Astrocyte of the cerebellum (primary cell): ENCODE data around the gene TBCE.
A peak's percentile ranks its signal among the peaks of the same experiment; 100 is the strongest.
"Not testable (repeated sequence)": the region's sequence is repeated elsewhere in the genome, so short reads cannot be mapped to it uniquely, and the experiment has no call there.

ENCODE experiments used
- DNase-seq: peaks from one replicate; pipeline ENCODE4 v3.0.0-alpha.2; 2011; ENCODE audit warnings: low read depth
- H3K4me3 ChIP-seq: 2 replicates; pipeline ENCODE4 v1.5.1; 2011; ENCODE audit warnings: mild to moderate bottlenecking, low read depth, low read length, moderate library complexity
- in situ Hi-C: cut with HindIII; loops from 2 replicates; pipeline ENCODE4 v1.10.0; 2017; ENCODE audit warnings: low sequenced_read_pairs
- TF ChIP-seq, protein P1 (sequence below): IDR thresholded peaks from 2 replicates; pipeline ENCODE4 v1.5.1; 2012; ENCODE audit warnings: low read length, low read depth, moderate library complexity, mild to moderate bottlenecking; ENCODE audit errors: missing control alignments

Gene TBCE

DNA sequence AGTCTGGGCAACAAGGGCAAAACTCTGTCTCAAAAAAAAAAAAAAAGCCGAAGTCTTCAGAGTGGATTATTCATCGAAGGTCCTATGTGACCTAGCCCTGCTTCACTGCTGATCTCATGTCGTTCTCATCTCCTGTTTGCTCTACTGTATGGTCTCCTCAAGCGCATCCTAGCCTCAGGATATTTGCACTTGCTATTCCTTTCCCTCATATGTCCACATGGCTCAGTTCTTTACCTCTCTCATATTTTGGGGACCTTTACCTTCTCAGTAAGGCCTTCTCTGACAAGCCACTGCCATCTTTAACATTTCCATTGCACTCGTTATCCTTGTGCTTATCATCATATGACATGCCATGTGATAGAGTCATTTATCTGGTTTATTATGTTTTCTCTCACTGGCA is 2.6 kb downstream of the TBCE start:
- TF ChIP-seq, protein P1, sequence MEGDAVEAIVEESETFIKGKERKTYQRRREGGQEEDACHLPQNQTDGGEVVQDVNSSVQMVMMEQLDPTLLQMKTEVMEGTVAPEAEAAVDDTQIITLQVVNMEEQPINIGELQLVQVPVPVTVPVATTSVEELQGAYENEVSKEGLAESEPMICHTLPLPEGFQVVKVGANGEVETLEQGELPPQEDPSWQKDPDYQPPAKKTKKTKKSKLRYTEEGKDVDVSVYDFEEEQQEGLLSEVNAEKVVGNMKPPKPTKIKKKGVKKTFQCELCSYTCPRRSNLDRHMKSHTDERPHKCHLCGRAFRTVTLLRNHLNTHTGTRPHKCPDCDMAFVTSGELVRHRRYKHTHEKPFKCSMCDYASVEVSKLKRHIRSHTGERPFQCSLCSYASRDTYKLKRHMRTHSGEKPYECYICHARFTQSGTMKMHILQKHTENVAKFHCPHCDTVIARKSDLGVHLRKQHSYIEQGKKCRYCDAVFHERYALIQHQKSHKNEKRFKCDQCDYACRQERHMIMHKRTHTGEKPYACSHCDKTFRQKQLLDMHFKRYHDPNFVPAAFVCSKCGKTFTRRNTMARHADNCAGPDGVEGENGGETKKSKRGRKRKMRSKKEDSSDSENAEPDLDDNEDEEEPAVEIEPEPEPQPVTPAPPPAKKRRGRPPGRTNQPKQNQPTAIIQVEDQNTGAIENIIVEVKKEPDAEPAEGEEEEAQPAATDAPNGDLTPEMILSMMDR, result no peak
- H3K4me3 ChIP-seq, result no peak overlapping the region
- in situ Hi-C loops, result no loop called here
- DNase-seq, result no peak

DNA sequence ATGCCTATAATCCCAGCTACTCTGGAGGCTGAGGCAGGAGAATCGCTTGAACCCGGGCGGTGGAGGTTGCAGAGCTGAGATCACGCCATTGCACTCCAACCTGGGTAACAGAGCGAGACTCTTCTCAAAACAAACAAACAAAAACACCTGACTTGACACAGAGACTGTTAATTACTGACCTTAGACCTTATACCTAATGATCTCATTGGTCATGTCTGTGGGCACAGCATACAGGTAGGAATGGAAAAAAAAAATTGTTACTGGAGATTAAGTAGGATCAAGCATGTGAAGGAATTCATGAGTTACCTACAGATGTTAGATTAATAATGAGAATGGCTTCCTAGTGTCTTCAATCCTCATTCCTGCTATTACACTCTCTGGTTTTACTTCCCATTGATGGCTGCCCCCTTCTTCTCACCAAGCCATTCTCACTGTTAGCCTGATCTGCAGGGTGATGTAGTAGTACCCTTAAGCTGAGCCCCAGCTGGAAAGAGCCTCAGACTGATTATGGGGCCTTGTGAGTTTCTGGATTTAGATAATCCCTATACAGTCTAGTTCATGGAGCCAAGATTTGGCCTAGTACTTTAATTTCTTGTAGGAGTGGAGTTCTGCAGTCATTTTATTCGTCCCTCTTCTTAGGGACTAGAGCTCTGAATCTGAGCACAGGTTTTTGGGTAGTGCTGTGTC is 8.8 kb downstream of the TBCE start:
- H3K4me3 ChIP-seq, result no peak overlapping the region
- in situ Hi-C loops, result no loop called here
- TF ChIP-seq, protein P1, result no peak
- DNase-seq, result no peak

DNA sequence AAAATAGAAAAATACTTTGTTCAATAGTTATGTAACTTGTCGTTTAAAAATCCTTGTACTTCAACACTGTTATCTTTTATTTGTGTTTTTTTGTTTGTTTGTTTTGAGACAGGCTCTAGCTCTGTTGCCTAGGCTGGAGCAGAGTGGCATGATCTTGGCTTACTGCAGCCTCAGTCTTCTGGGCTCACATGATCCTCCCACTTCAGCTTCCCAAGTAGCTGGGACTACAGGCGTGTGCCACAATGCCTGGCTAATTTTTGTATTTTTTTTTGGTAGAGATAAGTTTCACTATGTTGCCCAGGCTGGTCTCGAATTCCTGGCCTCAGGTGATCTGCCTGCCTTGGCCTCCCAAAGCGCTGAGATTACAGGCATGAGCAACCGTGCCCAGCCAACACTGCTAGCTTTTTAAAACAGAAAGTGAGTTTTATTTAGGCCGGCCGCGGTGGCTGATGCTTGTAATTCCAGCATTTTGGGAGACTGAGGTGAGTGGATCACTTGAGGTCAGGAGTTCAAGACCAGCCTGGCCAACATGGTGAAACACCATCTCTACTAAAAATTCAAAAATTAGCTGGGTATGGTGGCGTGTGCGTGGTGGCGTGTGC is 11.0 kb downstream of the TBCE start:
- DNase-seq, in situ Hi-C loops, H3K4me3 ChIP-seq: not testable (repeated sequence)

DNA sequence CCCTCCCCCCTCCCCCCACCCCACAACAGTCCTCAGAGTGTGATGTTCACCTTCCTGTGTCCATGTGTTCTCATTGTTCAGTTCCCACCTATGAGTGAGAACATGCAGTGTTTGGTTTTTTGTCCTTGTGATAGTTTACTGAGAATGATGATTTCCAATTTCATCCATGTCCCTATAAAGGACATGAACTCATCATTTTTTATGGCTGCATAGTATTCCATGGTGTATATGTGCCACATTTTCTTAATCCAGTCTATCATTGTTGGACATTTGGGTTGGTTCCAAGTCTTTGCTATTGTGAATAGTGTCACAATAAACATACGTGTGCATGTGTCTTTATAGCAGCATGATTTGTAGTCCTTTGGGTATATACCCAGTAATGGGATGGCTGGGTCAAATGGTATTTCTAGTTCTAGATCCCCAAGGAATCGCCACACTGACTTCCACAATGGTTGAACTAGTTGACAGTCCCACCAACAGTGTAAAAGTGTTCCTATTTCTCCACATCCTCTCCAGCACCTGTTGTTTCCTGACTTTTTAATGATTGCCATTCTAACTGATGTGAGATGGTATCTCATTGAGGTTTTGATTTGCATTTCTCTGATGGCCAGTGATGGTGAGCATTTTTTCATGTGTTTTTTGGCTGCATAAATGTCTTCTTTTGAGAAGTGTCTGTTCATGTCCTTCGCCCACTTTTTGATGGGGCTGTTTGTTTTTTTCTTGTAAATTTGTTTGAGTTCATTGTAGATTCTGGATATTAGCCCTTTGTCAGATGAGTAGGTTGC is 14.9 kb downstream of the TBCE start:
- H3K4me3 ChIP-seq, DNase-seq, in situ Hi-C loops: not testable (repeated sequence)

DNA sequence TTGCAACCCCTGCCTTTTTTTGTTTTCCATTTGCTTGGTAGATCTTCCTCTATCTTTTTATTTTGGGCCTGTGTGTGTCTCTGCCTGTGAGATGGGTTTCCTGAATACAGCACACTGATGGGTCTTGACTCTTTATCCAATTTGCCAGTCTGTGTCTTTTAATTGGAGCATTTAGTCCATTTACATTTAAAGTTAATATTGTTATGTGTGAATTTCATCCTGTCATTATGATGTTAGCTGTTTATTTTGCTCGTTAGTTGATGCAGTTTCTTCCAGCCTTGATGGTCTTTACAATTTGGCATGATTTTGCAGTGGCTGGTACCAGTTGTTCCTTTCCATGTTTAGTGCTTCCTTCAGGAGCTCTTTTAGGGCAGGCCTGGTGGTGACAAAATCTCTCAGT is 18.4 kb downstream of the TBCE start:
- DNase-seq, in situ Hi-C loops, H3K4me3 ChIP-seq: not testable (repeated sequence)

DNA sequence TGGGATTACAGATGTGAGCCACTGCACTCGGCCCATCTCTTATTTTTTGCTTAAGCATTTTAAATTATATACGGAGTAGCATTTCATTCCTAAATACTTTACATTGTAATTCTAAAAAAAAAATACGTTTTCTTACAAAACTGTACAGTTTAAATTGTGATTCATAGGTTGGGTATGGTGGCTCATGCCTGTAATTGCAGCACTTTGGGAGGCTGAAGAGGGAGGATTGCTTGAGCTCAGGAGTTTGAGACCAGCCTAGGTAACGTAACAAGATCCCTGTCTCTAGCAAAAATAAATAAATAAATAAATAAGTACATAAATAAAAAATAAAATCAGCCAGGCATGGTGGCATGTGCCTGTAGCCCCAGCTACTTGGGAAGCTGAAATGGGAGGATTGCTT is 24.6 kb downstream of the TBCE start:
- TF ChIP-seq, protein P1, result no peak
- H3K4me3 ChIP-seq, result no peak overlapping the region
- DNase-seq, result no peak
- in situ Hi-C loops, result no loop called here

DNA sequence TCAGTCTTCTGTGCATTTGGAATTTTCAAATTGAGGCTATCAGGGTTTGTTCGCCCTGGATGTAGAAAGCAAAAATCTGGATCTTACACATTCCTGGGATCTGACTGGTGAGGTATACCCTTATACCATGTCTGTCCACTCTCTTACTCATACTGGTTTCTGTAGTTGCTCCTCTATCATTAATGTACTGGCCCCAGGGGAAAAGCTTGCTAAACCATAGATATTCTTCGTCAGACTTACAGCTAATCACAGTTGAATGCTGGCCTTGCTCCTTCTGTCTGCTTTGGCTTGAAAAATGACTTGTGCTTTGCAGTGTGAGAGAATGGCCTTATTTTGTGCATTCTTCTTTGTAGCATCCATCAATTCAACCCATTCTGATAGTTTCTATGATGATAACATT is 30.5 kb downstream of the TBCE start:
- in situ Hi-C loops, result no loop called here
- TF ChIP-seq, protein P1, result no peak
- no peak overlapping the region for H3K4me3 ChIP-seq
- peak; percentile 28 for DNase-seq

DNA sequence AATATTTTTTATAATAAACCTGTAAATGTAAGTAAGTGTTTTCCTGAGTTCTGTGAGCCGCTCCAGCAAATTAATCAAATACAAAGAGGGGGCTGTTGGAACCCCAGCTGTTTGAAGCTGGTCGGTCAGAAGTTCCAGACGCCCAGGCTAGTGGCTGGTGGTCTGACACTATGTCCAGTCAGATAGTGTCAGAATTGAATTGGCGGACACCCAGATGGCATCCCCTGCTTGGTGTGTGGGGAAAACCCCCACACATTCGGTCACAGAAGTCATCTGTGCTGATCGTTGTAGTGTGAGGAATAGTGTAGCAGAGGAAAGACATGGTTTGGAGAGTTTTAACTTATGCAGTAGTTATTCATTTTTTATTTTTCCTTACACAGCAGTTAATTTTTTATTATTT is 32.4 kb downstream of the TBCE start:
- no peak overlapping the region for H3K4me3 ChIP-seq
- no peak for DNase-seq
- TF ChIP-seq, protein P1, result no peak
- in situ Hi-C loops, result no loop called here
